ENCODE data around the gene ARRB1. TPM values are rescaled to one million over a fixed set of nuclear protein-coding genes. Genes with fewer than 3 reads are reported as not detected.

The ARRB1 gene
- total and polyA plus RNA-seq, 12 donors = 4.9 to 54.2 (median 31.0) TPM

DNA sequence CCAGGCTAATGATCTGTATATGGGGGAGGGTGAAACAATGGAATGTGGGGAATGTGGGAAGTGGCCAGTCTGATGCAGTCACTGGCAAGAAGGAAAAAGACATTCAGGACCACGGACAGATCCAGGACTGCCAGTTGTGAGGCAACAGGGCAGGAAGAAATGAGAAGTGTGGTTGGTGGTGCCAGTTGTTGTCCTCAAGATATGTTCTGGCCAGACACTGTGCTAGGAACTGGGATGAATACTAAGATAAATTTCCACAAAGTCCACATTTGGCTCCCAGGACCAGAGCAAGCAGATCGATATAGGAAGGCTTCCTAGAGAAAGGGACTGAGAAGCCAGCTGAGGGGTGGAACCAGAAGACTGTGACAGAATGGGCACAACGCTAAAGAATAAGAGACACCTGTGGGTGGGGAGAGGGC, 117.7 kb downstream of the ARRB1 start:
- intact Hi-C loops (cut with DNase I) = no loop called here
- no peaks in the 10 kb centered on the region for H3K9me3 ChIP-seq (replicated peaks in 1 of 3)
- TF ChIP-seq, protein P1, sequence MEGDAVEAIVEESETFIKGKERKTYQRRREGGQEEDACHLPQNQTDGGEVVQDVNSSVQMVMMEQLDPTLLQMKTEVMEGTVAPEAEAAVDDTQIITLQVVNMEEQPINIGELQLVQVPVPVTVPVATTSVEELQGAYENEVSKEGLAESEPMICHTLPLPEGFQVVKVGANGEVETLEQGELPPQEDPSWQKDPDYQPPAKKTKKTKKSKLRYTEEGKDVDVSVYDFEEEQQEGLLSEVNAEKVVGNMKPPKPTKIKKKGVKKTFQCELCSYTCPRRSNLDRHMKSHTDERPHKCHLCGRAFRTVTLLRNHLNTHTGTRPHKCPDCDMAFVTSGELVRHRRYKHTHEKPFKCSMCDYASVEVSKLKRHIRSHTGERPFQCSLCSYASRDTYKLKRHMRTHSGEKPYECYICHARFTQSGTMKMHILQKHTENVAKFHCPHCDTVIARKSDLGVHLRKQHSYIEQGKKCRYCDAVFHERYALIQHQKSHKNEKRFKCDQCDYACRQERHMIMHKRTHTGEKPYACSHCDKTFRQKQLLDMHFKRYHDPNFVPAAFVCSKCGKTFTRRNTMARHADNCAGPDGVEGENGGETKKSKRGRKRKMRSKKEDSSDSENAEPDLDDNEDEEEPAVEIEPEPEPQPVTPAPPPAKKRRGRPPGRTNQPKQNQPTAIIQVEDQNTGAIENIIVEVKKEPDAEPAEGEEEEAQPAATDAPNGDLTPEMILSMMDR (IDR thresholded peaks at IDR 0.05) = no peak
- no peak for TF ChIP-seq POLR2A (IDR thresholded peaks at IDR 0.05)
- 48 to 55% (median 52%) methylated on average over 3 of the region's 3 CpGs for WGBS, 4 donors
- no peaks in the 10 kb centered on the region for H3K27me3 ChIP-seq
- H3K27ac ChIP-seq = no peak overlapping the region
- H3K4me1 ChIP-seq (replicated peaks in 1 of 2) = no peaks in the 10 kb centered on the region
- H3K4me3 ChIP-seq = no peak overlapping the region
- peak; percentile 27 to 50 (median 47) for DNase-seq
- no peaks in the 10 kb centered on the region for H3K36me3 ChIP-seq (replicated peaks in 1 of 2)

DNA sequence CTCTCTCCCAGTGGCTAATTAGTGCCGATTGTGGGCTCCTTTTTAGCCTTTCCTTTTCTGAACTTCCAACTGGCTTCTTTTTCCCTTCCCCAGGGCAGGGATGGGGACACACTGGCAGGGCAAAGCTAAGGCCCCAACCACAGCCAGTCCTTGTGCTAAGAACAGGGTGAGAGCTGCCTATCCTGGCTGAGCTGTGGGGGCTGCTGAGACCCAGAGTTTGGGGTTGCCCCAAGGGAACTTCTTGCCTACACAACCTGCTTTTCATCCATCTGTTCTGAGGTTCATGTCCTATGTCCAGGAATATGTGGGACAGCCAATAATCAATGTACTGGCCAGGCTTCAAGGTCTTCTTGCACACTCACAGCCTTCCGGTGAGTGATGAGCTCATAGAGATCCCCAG, 120.8 kb downstream of the ARRB1 start:
- Histone ChIP-seq H3K27ac (no peak overlapping the region), H3K36me3 (replicated peaks in 1 of 2) (no peaks in the 10 kb centered on the region), H3K9me3 (replicated peaks in 1 of 3) (no peaks in the 10 kb centered on the region), H3K4me1 (replicated peaks in 1 of 2) (no peaks in the 10 kb centered on the region), H3K27me3 (no peaks in the 10 kb centered on the region), H3K4me3 (no peak overlapping the region)
- TF ChIP-seq POLR2A (IDR thresholded peaks at IDR 0.05) = no peak
- TF ChIP-seq, protein P1 (IDR thresholded peaks at IDR 0.05) = no peak
- intact Hi-C loops (cut with DNase I) = no loop called here
- 51 to 72% (median 63%) methylated on average over 2 of the region's 2 CpGs for WGBS, 4 donors
- DNase-seq = peak in 1 of 7 donors; percentile 6

DNA sequence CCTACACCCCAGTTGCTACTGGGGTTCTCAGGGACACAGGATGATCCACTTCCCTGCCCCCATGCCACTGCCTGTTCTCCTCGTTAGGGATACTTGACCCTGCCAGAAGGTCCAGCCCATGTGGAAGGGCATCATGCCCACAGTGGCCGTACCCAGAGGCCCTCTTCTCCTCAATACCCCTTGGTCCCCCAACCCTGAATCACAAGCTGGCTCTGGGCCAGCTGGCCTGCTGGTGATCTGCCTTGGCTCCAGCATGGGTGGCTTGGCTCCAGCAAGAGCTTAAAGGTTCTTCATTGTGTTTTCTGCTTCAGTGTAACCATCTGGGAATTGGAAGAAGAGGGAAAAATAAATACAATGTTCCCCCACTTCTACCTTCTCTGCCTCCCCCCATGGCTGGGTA, 122.0 kb downstream of the ARRB1 start:
- intact Hi-C loops (cut with DNase I) = no loop called here
- Histone ChIP-seq H3K27ac (no peak overlapping the region), H3K4me3 (no peak overlapping the region), H3K4me1 (replicated peaks in 1 of 2) (no peaks in the 10 kb centered on the region), H3K9me3 (replicated peaks in 1 of 3) (no peaks in the 10 kb centered on the region), H3K27me3 (no peaks in the 10 kb centered on the region), H3K36me3 (replicated peaks in 1 of 2) (no peaks in the 10 kb centered on the region)
- no peak for TF ChIP-seq POLR2A (IDR thresholded peaks at IDR 0.05)
- TF ChIP-seq, protein P1 (IDR thresholded peaks at IDR 0.05) = no peak
- peak in 1 of 7 donors; percentile 45 for DNase-seq
- WGBS, 4 donors = 68 to 85% (median 84%) methylated on average over 2 of the region's 2 CpGs; no CpG with 5 or more reads in 1 of the 4 donors

DNA sequence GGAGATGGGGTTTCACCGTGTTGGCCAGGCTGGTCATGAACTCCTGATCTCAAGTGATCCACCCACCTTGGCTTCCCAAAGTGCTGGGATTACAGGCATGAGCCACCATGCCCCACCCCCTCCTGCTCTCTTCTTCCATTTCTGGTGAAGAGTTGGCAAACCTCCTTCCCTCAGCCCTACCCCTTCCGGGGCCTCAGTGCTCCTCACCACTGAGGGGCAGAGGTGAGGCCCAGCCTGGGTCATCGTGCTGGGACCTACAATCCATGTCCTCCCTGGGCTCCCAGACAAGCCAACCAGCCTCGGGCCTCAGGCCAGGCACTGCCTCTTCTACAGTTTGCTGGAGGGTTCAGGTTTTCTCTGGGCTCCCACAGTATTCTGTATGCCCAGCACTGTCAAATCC, 125.7 kb downstream of the ARRB1 start:
- Histone ChIP-seq H3K4me3 (no peak overlapping the region), H3K36me3 (replicated peaks in 1 of 2) (no peaks in the 10 kb centered on the region), H3K9me3 (replicated peaks in 1 of 3) (no peaks in the 10 kb centered on the region), H3K27me3 (no peaks in the 10 kb centered on the region), H3K27ac (no peak overlapping the region), H3K4me1 (replicated peaks in 1 of 2) (no peaks in the 10 kb centered on the region)
- WGBS, 4 donors = 62 to 84% (median 75%) methylated on average over 3 to 4 of the region's 4 CpGs
- no peak for DNase-seq
- intact Hi-C loops (cut with DNase I) = no loop called here
- no peak for TF ChIP-seq POLR2A (IDR thresholded peaks at IDR 0.05)
- TF ChIP-seq, protein P1 (IDR thresholded peaks at IDR 0.05) = no peak
